Omental fat pad (tissue), 4 donors: ENCODE measurements around the gene WNT7A. TPM values are rescaled to one million over a fixed set of nuclear protein-coding genes. Genes with fewer than 3 reads are reported as not detected.

Experiments used
- ATAC-seq: fragments of 150-250 bp; one replicate; pipeline ENCODE4 v1.9.1; 2016; ENCODE audit warnings: mild to moderate bottlenecking, moderate library complexity; ENCODE audit not compliant: low FRiP score
- DNase-seq: peaks from one replicate; pipeline ENCODE4 v3.0.0-alpha.2; 2019; ENCODE audit warnings: low spot score
- CTCF ChIP-seq, 3 donors: fragments of 450-650 bp; IDR thresholded peaks; one replicate each; pipeline ENCODE4 v1.5.1; 2016 to 2017; ENCODE audit warnings: antibody characterized with exemption in 3 of 3, mild to moderate bottlenecking in 3 of 3, moderate library complexity in 2 of 3
- total RNA-seq, 4 donors: library from RNA; depleted of rRNA; stranded (reverse); fragments of >200 nt; gene quantifications; one replicate each; pipeline ENCODE4 v1.1.0, GENCODE V29; 2016

The WNT7A gene
- total RNA-seq, 4 donors from 2014 or later = not detected

DNA sequence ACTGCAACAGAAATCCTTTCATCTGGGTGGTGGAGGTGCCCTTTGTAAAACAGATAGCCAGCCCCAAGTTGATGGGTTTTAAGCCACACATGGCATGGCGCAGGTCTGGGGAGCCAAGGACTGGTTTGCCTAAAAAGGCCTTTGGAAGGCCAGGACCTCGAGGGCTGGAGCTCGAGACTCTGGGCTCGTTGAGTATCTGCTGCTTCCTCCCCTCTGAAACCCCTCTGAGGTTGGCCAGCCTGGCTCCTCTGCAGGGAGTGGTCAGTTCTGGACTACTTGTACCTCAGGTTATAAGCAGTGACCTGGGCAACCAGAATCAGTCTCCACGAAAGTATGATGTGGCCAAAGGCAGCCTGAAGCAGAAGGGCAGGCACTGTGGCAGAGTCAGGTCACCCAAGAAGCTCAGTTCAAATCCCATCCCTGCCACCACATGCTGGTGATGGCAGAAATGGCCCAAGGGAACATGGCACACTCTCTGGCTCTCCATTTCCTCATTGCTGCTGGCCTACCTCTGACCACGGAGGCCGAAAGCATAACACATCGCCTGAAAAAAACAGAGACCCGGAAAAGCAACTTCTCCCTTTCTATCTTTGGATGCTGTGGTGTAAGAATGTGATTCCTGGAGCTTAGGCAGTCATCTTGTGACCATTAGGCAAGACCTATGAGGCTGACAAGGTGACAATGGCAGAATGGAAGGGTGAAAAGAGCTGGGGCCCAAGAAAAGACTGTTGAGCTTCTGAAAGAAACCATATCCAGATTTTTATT lies 51.2 kb downstream of the WNT7A start:
- ATAC-seq (no peak), DNase-seq (no peak)

DNA sequence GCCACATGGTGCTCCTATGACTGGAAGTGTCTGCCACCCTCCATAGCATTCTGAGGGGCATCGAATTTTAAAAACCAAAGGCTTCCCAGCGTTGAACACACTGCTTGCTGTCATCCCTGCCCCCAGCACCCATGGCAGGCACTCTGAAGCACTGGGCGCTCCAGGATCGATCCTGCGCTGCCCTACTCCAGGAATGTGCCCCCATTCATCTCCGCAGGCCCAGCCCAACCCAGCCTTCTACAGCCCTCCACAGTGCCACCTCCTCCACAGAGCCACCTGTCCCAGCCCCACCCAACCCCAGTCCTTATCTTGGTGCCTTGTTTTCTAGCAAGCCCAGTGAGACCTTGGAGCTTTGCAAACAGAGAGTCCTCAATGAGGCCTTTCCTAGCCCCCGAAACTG lies 52.2 kb downstream of the WNT7A start:
- TF ChIP-seq CTCF (IDR thresholded peaks at IDR 0.05) = no peak
- no peak for ATAC-seq

More for the DNA sequence above, 51.2 kb downstream of the WNT7A start:
- no peak for TF ChIP-seq CTCF (IDR thresholded peaks at IDR 0.05)

DNA sequence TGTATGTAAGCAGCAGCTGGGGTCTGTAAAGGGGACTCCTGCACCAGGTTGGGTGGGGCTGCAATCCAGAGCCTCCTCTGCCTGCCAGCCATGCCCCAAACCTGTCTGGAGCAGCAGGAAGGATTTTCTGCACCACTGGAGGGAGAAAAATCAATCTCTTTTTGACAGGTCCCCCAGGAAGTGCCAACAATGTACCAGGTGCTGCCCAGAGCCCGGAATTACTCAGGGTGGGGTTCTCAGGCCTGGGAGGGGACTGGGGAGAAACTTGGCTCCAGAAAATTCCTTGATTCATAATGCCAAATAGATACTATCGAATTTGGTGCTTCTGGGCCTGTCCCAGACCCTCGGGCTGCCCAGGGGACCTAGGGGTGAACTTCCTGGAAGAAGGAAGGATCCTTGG lies 52.6 kb downstream of the WNT7A start:
- TF ChIP-seq CTCF (IDR thresholded peaks at IDR 0.05) = no peak
- DNase-seq (no peak), ATAC-seq (no peak)

More for the DNA sequence above, 52.2 kb downstream of the WNT7A start:
- no peak for DNase-seq

- no peak for TF ChIP-seq CTCF (IDR thresholded peaks at IDR 0.05)
- no peak for ATAC-seq
- DNase-seq = no peak
Measured at GRCh38 chr3:13826672-13827071, 53.2 kb downstream of the WNT7A start.

DNA sequence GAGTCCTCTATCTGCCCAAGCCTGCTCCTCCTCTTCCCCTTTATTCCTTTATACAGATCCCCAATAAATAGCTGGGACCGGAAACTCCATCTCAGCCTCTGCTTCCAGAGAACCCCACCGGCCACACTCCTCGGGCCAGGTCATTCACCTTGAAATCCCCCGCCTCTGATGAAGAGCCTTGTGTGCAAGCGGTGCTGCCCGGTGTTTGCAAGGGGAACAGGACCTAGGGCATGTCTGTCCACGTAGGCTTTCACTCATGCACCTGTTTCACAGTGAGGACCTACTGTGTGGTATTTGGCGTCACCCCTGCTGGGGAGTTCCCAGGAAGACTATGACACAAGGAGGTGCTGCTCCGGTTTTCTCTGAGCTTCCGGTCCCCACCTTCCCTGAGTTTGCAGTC lies 54.0 kb downstream of the WNT7A start:
- DNase-seq (no peak), ATAC-seq (no peak)
- TF ChIP-seq CTCF (IDR thresholded peaks at IDR 0.05) = no peak

GRCh38 chr3:13825311-13825579 lies 54.6 kb downstream of the WNT7A start:
- DNase-seq = no peak
- no peak for ATAC-seq
- no peak for TF ChIP-seq CTCF (IDR thresholded peaks at IDR 0.05)

GRCh38 chr3:13824521-13825310 lies 55.2 kb downstream of the WNT7A start:
- ATAC-seq = no peak
- DNase-seq = no peak
- no peak for TF ChIP-seq CTCF (IDR thresholded peaks at IDR 0.05)
